GM12872 (cell line): ENCODE results near the gene INSYN1.

ENCODE experiments used
- CTCF ChIP-seq: IDR thresholded peaks from 3 replicates; pipeline ENCODE4 v1.5.1; 2011; ENCODE audit warnings: low read depth, mild to moderate bottlenecking, low read length, moderate library complexity; ENCODE audit not compliant: insufficient read depth

INSYN1 gene

GRCh38 chr15:73691396-73691795 is 61.8 kb downstream of the INSYN1 start:
- no peak for TF ChIP-seq CTCF

- no peak for TF ChIP-seq CTCF
Observed at GRCh38 chr15:73688455-73688854, 64.7 kb downstream of the INSYN1 start.

GRCh38 chr15:73687351-73687750 is 65.8 kb downstream of the INSYN1 start:
- no peak for TF ChIP-seq CTCF

GRCh38 chr15:73686781-73687256 is 66.3 kb downstream of the INSYN1 start:
- TF ChIP-seq CTCF: no peak

GRCh38 chr15:73685981-73686380 is 67.2 kb downstream of the INSYN1 start:
- no peak for TF ChIP-seq CTCF
